Esophagus (tissue), 2 donors: Measurements from ENCODE around the gene FYCO1. TPM values are rescaled to one million over a fixed set of nuclear protein-coding genes. Genes with fewer than 3 reads are reported as not detected.

ENCODE experiments used
- H3K27ac ChIP-seq, 2 donors: one replicate each; pipeline ENCODE4 v1.5.1; 2013; ENCODE audit warnings: low read depth in 2 of 2, mild to moderate bottlenecking in 2 of 2, inconsistent platforms in 1 of 2, low read length in 1 of 2, moderate library complexity in 1 of 2
- H3K27me3 ChIP-seq, 2 donors: one replicate each; pipeline ENCODE4 v1.6.1; 2013; ENCODE audit warnings: low read length in 2 of 2, control low read depth in 1 of 2, mild to moderate bottlenecking in 1 of 2; ENCODE audit not compliant: insufficient read depth in 2 of 2, control insufficient read depth in 1 of 2
- H3K36me3 ChIP-seq, 2 donors: one replicate each; pipeline ENCODE4 v1.6.1; 2013; ENCODE audit warnings: low read length in 1 of 2; ENCODE audit not compliant: control insufficient read depth in 2 of 2, insufficient read depth in 2 of 2
- H3K4me1 ChIP-seq, 2 donors: one replicate each; pipeline ENCODE4 v1.6.1; 2013; ENCODE audit warnings: low read length in 1 of 2; ENCODE audit not compliant: control insufficient read depth in 2 of 2, insufficient read depth in 2 of 2
- H3K4me3 ChIP-seq, 2 donors: one replicate each; pipeline ENCODE4 v1.5.1; 2013; ENCODE audit warnings: low read length in 2 of 2, mild to moderate bottlenecking in 2 of 2, low read depth in 1 of 2, moderate library complexity in 1 of 2
- H3K9me3 ChIP-seq, 2 donors: one replicate each; pipeline ENCODE4 v1.6.1; 2013; ENCODE audit warnings: mild to moderate bottlenecking in 2 of 2, low read depth in 1 of 2, low read length in 1 of 2, moderate library complexity in 1 of 2; ENCODE audit not compliant: control insufficient read depth in 2 of 2, insufficient read depth in 1 of 2
- WGBS, 2 donors: extraction: QIAGEN DNeasy Blood & Tissue Kit; methylation state at CpG; one replicate each; pipeline ENCODE4 v1.1.7; 2013; 5-methylcytosine and 5-hydroxymethylcytosine counted together
- polyA plus RNA-seq, 2 donors: library from polyadenylated mRNA; stranded (reverse); fragments of 200-250 nt; gene quantifications; one replicate each; pipeline ENCODE4 v1.2.3, GENCODE V29; 2013
- donor health status: healthy with polysubstance abuse.
- donor health status: Bipolar disorder and iron deficiency.

FYCO1 gene
- polyA plus RNA-seq, 2 donors, result 9.6 to 11.9 TPM

DNA sequence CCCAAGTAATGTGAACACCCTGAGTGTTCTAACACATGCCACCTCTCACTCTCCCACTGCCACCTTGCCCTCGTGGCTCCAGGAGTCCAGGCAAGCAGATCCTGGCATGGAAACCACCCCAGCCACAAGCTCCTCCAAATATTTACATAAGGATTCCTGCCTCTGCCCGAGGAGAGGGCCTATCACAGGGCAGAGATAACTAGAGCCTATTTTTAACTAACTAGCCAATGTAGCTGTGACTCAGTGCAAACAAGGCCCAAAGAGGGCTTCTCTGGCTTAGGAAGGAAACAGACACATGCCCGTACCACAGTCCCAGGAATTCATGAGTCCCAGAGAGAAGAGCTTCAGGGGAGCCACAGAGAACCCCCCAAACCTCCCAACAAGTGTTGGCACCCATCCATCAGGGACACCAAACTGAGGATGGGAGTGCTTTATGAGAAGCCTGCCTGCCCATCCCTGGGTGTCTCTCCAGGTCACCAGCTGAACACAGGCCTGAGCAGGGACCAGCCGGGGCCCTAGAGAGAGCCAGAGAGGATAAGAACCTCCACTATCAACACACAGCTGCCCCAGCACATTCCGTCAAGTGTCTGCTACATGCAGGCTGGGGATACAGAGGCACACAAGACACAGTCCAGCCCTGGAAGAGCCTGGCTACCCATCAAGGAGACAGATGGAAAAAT lies 9.2 kb downstream of the FYCO1 start:
- Histone ChIP-seq H3K4me1 (peaks cover 15 to 28% of the 10 kb centered on the region in 2 donors), H3K9me3 (no peaks in the 10 kb centered on the region), H3K27me3 (no peaks in the 10 kb centered on the region), H3K36me3 (peaks cover 0 to 10% of the 10 kb centered on the region in 2 donors), H3K27ac (peak overlapping the region; percentile 78 to 89), H3K4me3 (no peak overlapping the region)
- WGBS, 2 donors, result 49 to 53% methylated on average over 5 of the region's 5 CpGs

DNA sequence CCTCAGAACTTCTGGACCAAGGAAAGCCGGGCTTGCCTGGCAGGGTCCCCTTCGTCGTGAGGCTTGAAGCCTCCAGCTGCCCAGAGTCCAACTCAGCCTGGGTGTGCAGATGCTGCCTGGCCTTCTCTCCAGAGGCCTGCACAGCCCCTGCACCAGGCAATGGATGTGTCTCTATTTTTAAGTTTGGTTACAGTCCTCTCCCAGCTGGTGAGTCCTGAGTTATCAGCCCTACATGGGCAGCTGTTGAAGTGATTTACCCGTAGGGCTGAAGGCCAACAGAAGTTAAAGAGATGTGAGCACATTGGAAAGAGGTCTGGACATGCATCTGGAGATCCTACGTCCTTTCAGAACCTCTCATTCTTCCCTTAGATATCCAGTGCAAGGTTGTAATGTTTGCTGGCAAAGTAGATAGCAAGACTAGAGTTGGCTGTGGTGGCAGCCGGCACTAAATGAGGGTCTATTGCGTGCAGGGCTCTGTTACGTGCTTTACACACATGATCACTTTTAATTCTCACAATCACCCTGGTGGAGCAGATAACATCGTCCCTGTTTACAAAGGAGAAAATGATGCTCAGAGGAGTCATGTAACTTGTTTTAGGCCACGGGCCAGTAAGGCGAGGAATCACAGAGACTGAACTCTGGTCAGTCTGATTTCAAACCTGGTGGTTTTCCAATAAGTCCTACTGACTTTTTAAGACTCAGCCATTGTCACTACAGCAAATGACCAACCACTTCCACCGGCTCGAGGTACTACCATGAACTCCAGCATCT lies 9.9 kb downstream of the FYCO1 start:
- Histone ChIP-seq H3K4me1 (peaks cover 12 to 25% of the 10 kb centered on the region in 2 donors), H3K27ac (peak overlapping the region; percentile 44 to 89), H3K36me3 (peaks cover 0 to 16% of the 10 kb centered on the region in 2 donors), H3K4me3 (no peak overlapping the region), H3K27me3 (no peaks in the 10 kb centered on the region), H3K9me3 (no peaks in the 10 kb centered on the region)
- 70 to 74% methylated on average over 13 of the region's 13 CpGs for WGBS, 2 donors

DNA sequence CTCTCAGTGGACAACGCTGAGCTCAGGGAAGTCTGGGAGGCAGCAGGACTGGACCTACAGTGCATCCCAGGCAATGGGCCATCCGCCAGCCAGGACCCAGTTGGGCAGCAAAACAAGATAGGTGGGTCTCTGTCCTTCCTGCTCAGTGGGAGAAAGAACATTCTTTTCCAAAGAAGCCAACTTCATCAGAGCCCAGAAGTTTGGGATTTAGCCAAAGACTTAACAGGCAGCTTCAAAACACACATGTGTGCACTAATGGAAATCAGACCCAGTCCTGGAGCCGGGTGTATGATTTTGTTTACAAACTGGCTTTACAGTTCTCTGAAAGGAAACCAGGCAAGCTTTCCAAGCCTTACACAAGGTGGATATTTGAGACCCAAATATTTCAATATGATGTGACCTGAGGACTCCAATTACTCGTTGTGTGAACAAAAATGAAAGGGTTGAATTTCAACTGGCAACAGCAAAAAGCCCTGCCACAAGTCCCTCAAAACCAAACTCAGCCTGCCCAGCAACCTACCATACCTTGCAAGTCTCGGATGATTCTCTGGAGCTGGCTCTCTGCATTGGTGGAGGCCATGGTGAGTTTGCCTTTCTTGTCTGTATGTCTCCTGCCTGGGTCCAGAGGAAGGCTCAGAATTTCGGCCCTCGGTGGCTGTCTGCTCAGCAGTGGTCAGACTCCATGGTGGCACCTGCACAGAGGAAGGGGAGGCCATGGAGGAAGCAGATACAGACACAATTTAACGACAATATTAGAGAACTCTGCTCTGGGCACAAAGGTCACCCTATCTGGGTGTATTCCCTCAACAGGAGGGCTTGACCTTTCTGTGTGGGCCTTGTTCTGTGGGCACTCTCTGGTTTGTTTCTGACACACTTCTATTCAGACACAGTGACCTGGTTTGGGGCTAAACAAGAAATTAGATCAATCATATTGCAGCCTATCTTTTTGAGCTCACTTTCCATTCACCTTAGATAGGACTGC lies 11.0 kb downstream of the FYCO1 start:
- H3K27ac ChIP-seq, result peak overlapping the region in 1 of 2 donors; percentile 89
- H3K9me3 ChIP-seq, result no peaks in the 10 kb centered on the region
- H3K4me3 ChIP-seq, result no peak overlapping the region
- 73 to 78% methylated on average over 8 of the region's 8 CpGs for WGBS, 2 donors
- H3K4me1 ChIP-seq, result peaks cover 12 to 25% of the 10 kb centered on the region in 2 donors
- peaks cover 1 to 19% of the 10 kb centered on the region in 2 donors for H3K36me3 ChIP-seq
- no peaks in the 10 kb centered on the region for H3K27me3 ChIP-seq

DNA sequence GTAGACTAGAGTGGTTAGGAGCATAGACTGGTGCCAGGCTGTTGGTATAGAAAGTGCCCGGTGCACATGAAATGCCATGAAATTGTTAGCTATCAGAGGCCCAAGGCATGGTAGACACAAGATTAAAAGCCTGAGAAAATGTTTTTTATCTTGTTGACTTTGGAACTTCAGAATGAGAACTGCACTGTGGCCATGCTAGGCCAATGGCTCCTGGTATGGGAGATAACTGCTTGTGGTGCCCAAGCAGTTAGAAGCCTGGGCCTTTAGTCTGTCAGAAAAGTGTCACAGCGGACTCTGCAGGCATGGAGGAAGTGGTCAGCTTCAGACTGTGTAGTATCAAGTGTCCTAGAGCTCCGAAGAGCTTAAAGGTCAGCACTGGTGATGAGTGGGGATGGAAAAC lies 11.9 kb downstream of the FYCO1 start:
- Histone ChIP-seq H3K4me1 (peaks cover 9 to 18% of the 10 kb centered on the region in 2 donors), H3K4me3 (no peak overlapping the region), H3K9me3 (no peaks in the 10 kb centered on the region), H3K27me3 (no peaks in the 10 kb centered on the region), H3K27ac (no peak overlapping the region), H3K36me3 (peaks cover 3 to 23% of the 10 kb centered on the region in 2 donors)
- 88 to 92% methylated on average over 3 of the region's 3 CpGs for WGBS, 2 donors

- Histone ChIP-seq H3K4me1 (peaks cover under 1 to 6% of the 10 kb centered on the region in 2 donors), H3K27ac (no peak overlapping the region), H3K9me3 (no peaks in the 10 kb centered on the region), H3K36me3 (peaks cover 3 to 28% of the 10 kb centered on the region in 2 donors), H3K27me3 (no peaks in the 10 kb centered on the region), H3K4me3 (no peak overlapping the region)
- 58 to 67% methylated on average over 2 of the region's 2 CpGs for WGBS, 2 donors
Observed at GRCh38 chr3:45981346-45982074, 14.1 kb downstream of the FYCO1 start.

- no peaks in the 10 kb centered on the region for H3K9me3 ChIP-seq
- H3K27ac ChIP-seq, result no peak overlapping the region
- no peak overlapping the region for H3K4me3 ChIP-seq
- peaks cover 0 to under 1% of the 10 kb centered on the region in 2 donors for H3K4me1 ChIP-seq
- 95% methylated on average over 2 of the region's 2 CpGs for WGBS, 2 donors
- no peaks in the 10 kb centered on the region for H3K27me3 ChIP-seq
- peaks cover 3 to 28% of the 10 kb centered on the region in 2 donors for H3K36me3 ChIP-seq
Observed at GRCh38 chr3:45980819-45981218, 14.8 kb downstream of the FYCO1 start.

GRCh38 chr3:45980229-45980813 lies 15.3 kb downstream of the FYCO1 start:
- H3K27me3 ChIP-seq, result no peaks in the 10 kb centered on the region
- no peak overlapping the region for H3K27ac ChIP-seq
- no peaks in the 10 kb centered on the region for H3K9me3 ChIP-seq
- H3K4me3 ChIP-seq, result no peak overlapping the region
- WGBS, 2 donors, result 78 to 80% methylated on average over 7 of the region's 7 CpGs
- H3K36me3 ChIP-seq, result peaks cover 6 to 31% of the 10 kb centered on the region in 2 donors
- no peaks in the 10 kb centered on the region for H3K4me1 ChIP-seq

DNA sequence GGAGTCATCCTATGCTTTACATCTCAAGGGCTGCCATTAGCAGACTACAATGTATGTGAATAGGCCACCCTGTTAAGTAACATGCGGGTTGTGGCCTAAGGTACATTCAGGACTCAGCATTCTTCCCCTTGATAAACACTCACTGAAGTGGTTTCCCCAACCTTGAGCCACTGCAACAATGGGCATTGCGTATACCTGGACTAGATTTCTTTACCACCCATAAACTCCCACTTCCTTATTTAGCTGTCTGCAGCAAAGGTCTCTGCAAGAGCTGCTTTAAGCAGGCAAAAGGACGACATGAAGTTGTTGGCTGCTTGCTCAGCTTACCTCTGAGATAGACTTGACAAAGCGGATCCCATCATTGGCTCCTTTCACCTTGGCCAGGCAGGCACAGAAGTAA lies 16.2 kb downstream of the FYCO1 start:
- no peak overlapping the region for H3K4me3 ChIP-seq
- 88 to 90% methylated on average over 4 of the region's 4 CpGs for WGBS, 2 donors
- H3K9me3 ChIP-seq, result no peaks in the 10 kb centered on the region
- H3K4me1 ChIP-seq, result no peaks in the 10 kb centered on the region
- H3K27ac ChIP-seq, result peak overlapping the region in 1 of 2 donors; percentile 12
- H3K27me3 ChIP-seq, result no peaks in the 10 kb centered on the region
- H3K36me3 ChIP-seq, result peaks cover 6 to 36% of the 10 kb centered on the region in 2 donors
